ENCODE measurements around the gene RAD51AP2.

- TF ChIP-seq EZH2 (IDR thresholded peaks at IDR 0.05; ENCODE audit: borderline replicate concordance, low read depth, low read length, severe bottlenecking) (no peak), CTCF (IDR thresholded peaks at IDR 0.05; ENCODE audit: extremely low read depth in 1 of 2, insufficient read depth in 1 of 2, low read depth in 1 of 2, low read length in 2 of 2) (no peak), POLR2A (IDR thresholded peaks at IDR 0.05; ENCODE audit: low read depth, low read length) (no peak)
Measured at GRCh38 chr2:17542471-17542870, 24.2 kb upstream of the RAD51AP2 start.
